HEK293 (cell line): ENCODE data around the gene GCNA.
"Not testable (repeated sequence)": the region's sequence is repeated elsewhere in the genome, so short reads cannot be mapped to it uniquely, and the experiment has no call there.

Experiments
- GLIS2 ChIP-seq: fragments of 450-650 bp; formaldehyde crosslinking; IDR thresholded peaks from 2 replicates; pipeline ENCODE4 v1.5.1; 2016; ENCODE audit warnings: missing biosample characterization, missing genetic modification characterization
- TF ChIP-seq, protein P1 (sequence below): fragments of 450-650 bp; formaldehyde crosslinking; IDR thresholded peaks from 2 replicates; pipeline ENCODE4 v1.5.1; 2016; ENCODE audit warnings: missing biosample characterization, missing genetic modification characterization
- TF ChIP-seq, protein P2 (sequence below): fragments of 450-650 bp; formaldehyde crosslinking; IDR thresholded peaks from 2 replicates; pipeline ENCODE4 v1.5.1; 2016; ENCODE audit warnings: missing biosample characterization, missing genetic modification characterization
- TF ChIP-seq, protein P3 (sequence below): fragments of 450-650 bp; formaldehyde crosslinking; IDR thresholded peaks from 2 replicates; pipeline ENCODE4 v1.5.1; 2016; ENCODE audit warnings: missing biosample characterization, missing genetic modification characterization, low read depth

DNA sequence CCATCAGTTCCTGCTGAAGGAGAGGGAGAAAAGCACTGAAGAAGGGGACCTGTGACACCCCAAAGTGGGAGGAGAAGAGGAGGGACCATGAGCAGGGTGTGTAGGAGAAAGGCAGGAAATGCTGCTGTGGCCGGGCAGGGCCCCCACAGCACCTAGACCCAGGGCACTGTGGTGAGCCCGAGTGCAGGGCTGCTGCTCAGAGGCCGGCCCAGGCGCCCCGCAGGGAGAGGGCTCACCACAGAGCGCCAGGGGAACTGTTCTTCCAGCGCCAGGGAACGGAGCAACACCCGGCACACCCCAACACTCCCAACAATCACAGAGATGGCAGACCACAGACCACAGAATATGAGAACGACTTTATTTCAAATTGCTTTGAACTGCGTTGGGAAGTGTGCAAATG lies 84.4 kb downstream of the GCNA start:
- TF ChIP-seq, protein P1, sequence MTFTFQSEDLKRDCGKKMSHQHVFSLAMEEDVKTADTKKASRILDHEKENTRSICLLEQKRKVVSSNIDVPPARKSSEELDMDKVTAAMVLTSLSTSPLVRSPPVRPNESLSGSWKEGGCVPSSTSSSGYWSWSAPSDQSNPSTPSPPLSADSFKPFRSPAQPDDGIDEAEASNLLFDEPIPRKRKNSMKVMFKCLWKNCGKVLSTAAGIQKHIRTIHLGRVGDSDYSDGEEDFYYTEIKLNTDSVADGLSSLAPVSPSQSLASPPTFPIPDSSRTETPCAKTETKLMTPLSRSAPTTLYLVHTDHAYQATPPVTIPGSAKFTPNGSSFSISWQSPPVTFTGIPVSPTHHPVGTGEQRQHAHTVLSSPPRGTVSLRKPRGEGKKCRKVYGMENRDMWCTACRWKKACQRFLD: not testable (repeated sequence)
- TF ChIP-seq, protein P2, sequence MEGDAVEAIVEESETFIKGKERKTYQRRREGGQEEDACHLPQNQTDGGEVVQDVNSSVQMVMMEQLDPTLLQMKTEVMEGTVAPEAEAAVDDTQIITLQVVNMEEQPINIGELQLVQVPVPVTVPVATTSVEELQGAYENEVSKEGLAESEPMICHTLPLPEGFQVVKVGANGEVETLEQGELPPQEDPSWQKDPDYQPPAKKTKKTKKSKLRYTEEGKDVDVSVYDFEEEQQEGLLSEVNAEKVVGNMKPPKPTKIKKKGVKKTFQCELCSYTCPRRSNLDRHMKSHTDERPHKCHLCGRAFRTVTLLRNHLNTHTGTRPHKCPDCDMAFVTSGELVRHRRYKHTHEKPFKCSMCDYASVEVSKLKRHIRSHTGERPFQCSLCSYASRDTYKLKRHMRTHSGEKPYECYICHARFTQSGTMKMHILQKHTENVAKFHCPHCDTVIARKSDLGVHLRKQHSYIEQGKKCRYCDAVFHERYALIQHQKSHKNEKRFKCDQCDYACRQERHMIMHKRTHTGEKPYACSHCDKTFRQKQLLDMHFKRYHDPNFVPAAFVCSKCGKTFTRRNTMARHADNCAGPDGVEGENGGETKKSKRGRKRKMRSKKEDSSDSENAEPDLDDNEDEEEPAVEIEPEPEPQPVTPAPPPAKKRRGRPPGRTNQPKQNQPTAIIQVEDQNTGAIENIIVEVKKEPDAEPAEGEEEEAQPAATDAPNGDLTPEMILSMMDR: not testable (repeated sequence)
- TF ChIP-seq, protein P3, sequence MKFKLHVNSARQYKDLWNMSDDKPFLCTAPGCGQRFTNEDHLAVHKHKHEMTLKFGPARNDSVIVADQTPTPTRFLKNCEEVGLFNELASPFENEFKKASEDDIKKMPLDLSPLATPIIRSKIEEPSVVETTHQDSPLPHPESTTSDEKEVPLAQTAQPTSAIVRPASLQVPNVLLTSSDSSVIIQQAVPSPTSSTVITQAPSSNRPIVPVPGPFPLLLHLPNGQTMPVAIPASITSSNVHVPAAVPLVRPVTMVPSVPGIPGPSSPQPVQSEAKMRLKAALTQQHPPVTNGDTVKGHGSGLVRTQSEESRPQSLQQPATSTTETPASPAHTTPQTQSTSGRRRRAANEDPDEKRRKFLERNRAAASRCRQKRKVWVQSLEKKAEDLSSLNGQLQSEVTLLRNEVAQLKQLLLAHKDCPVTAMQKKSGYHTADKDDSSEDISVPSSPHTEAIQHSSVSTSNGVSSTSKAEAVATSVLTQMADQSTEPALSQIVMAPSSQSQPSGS (tag by site-specific recombination): not testable (repeated sequence)
- TF ChIP-seq GLIS2 (tag by site-specific recombination): not testable (repeated sequence)
